Colonic mucosa (tissue), 4 donors: ENCODE results near the gene DCX. TPM values are rescaled to one million over a fixed set of nuclear protein-coding genes. Genes with fewer than 3 reads are reported as not detected.

Source experiments
- DNase-seq: peaks from one replicate; pipeline ENCODE4 v3.0.0-alpha.2; 2020
- H3K27ac ChIP-seq: fragments of 200-600 bp; one replicate; pipeline ENCODE4 v1.8.0; 2021
- H3K27me3 ChIP-seq: fragments of 200-600 bp; one replicate; pipeline ENCODE4 v1.8.0; 2021
- H3K36me3 ChIP-seq: fragments of 200-600 bp; one replicate; pipeline ENCODE4 v1.8.0; 2021
- H3K4me1 ChIP-seq: fragments of 200-600 bp; one replicate; pipeline ENCODE4 v1.8.0; 2021; ENCODE audit warnings: mild to moderate bottlenecking
- H3K4me3 ChIP-seq: fragments of 200-600 bp; one replicate; pipeline ENCODE4 v1.8.0; 2021
- H3K9ac ChIP-seq, 2 donors: one replicate each; pipeline ENCODE4 v1.7.0; 2013; ENCODE audit warnings: control low read depth in 2 of 2, low read depth in 2 of 2, low read length in 2 of 2
- H3K9me3 ChIP-seq: fragments of 200-600 bp; one replicate; pipeline ENCODE4 v1.8.0; 2021
- intact Hi-C: fragments of 100-400 bp; cut with DNase I; formaldehyde crosslinking; loops from one replicate; pipeline ENCODE4 v1.14.1; 2022
- total RNA-seq, 2 donors: library from RNA; stranded (reverse); fragmentation: NEBNext Ultra II Directional in 1 of 2; extraction: Animal tissue kit (Norgen Biotek cat#: 25700) in 1 of 2; gene quantifications; one replicate each; pipeline ENCODE4 v1.2.1, GENCODE V29; 2021
- TF ChIP-seq, protein P1 (sequence below): fragments of 200-600 bp; IDR thresholded peaks from one replicate; pipeline ENCODE4 v1.8.0; 2022; ENCODE audit warnings: antibody characterized with exemption, mild to moderate bottlenecking
- donor health status: healthy.
- donor health status: DM: no; HTN: no; CAD: no.
- donor health status: DM: no; HTN: no; CAD: no.

Gene DCX
- total RNA-seq, 2 donors from 2014 or later: 0.11 to 0.40 TPM

DNA sequence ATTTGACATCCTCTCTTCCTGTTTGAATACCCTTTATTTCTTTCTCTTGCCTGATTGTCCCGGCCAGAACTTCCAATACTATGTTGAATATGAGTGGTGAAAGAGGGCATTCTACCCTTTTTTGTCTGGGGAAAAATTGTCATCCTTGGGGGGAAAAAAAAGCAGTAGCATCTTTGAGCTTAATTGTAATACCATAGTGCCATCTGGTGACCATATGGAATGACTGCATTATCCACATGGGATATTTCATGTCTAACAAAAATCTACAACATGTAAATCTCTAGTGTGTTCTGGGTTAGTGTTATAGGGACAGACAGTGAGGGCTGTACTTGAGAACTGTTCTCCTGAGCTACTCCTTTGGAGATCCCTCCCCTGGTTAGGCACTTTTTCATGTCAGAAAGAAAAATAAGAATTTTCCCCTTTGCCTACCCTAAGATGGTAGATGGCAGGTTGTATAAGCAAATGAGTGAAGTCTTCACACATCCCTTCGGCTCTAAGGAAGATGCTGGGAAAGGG is 167.7 kb downstream of the DCX start:
- no peaks in the 10 kb centered on the region for H3K9me3 ChIP-seq
- H3K4me3 ChIP-seq: no peak overlapping the region
- H3K27me3 ChIP-seq: no peaks in the 10 kb centered on the region
- intact Hi-C loops: no loop called here
- TF ChIP-seq, protein P1, sequence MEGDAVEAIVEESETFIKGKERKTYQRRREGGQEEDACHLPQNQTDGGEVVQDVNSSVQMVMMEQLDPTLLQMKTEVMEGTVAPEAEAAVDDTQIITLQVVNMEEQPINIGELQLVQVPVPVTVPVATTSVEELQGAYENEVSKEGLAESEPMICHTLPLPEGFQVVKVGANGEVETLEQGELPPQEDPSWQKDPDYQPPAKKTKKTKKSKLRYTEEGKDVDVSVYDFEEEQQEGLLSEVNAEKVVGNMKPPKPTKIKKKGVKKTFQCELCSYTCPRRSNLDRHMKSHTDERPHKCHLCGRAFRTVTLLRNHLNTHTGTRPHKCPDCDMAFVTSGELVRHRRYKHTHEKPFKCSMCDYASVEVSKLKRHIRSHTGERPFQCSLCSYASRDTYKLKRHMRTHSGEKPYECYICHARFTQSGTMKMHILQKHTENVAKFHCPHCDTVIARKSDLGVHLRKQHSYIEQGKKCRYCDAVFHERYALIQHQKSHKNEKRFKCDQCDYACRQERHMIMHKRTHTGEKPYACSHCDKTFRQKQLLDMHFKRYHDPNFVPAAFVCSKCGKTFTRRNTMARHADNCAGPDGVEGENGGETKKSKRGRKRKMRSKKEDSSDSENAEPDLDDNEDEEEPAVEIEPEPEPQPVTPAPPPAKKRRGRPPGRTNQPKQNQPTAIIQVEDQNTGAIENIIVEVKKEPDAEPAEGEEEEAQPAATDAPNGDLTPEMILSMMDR: peak; percentile 32
- DNase-seq: no peak
- H3K4me1 ChIP-seq: no peaks in the 10 kb centered on the region
- no peak overlapping the region for H3K9ac ChIP-seq
- H3K36me3 ChIP-seq: no peaks in the 10 kb centered on the region
- no peak overlapping the region for H3K27ac ChIP-seq

Other genes starting within 250 kb of the DCX start
- 1 to 10 TPM; 2.4 to 4.7 TPM for gene CAPN6, start 141.7 kb downstream of the DCX start, total RNA-seq
- under 1 TPM in 1 of 2 donors, not detected in 1; 0.05 TPM for gene SERTM2, start 99.5 kb upstream of the DCX start, total RNA-seq